HG03025 (cell line): ENCODE data around the gene MPPED1.
A peak's percentile ranks its signal among the peaks of the same experiment; 100 is the strongest.

Source experiments
- ATAC-seq: cut with Tn5 transposase; IDR thresholded peaks from one replicate; pipeline ENCODE4 v1.9.1; 2021; ENCODE audit warnings: mild to moderate bottlenecking, moderate library complexity; ENCODE audit not compliant: unreplicated experiment, low FRiP score

MPPED1 gene

GRCh38 chr22:43411869-43412807, at the start of gene MPPED1:
TSS of gene MPPED1 (plus strand) at chr22:43412014. CDS start at chr22:43424986, 12,972 bp downstream.
- ATAC-seq = no peak

GRCh38 chr22:43363315-43364168, 48.3 kb upstream of the MPPED1 start:
- no peak for ATAC-seq

GRCh38 chr22:43364169-43364435, 47.7 kb upstream of the MPPED1 start:
- ATAC-seq = no peak

- no peak for ATAC-seq
These were observed 45.9 kb upstream of the MPPED1 start for GRCh38 chr22:43365715-43366440.

- no peak for ATAC-seq
These were observed 41.8 kb upstream of the MPPED1 start for GRCh38 chr22:43370036-43370435.

- no peak for ATAC-seq
These were observed 35.8 kb upstream of the MPPED1 start for GRCh38 chr22:43375951-43376455.

GRCh38 chr22:43376765-43377547, 34.9 kb upstream of the MPPED1 start:
- ATAC-seq = no peak

- no peak for ATAC-seq
These were observed 34.3 kb upstream of the MPPED1 start for GRCh38 chr22:43377548-43377895.

GRCh38 chr22:43377896-43378704, 33.7 kb upstream of the MPPED1 start:
- peak; percentile 69 for ATAC-seq

GRCh38 chr22:43381693-43382092, 30.1 kb upstream of the MPPED1 start:
- ATAC-seq = no peak

- no peak for ATAC-seq
These were observed 27.0 kb upstream of the MPPED1 start for GRCh38 chr22:43384863-43385262.

- no peak for ATAC-seq
These were observed 25.8 kb upstream of the MPPED1 start for GRCh38 chr22:43385770-43386641.

- ATAC-seq = no peak
These were observed 24.0 kb upstream of the MPPED1 start for GRCh38 chr22:43387815-43388214.

- no peak for ATAC-seq
These were observed 23.4 kb upstream of the MPPED1 start for GRCh38 chr22:43388420-43388851.

- ATAC-seq = no peak
These were observed 22.5 kb upstream of the MPPED1 start for GRCh38 chr22:43389227-43389836.

- no peak for ATAC-seq
These were observed 21.6 kb upstream of the MPPED1 start for GRCh38 chr22:43390166-43390565.

- ATAC-seq = no peak
These were observed 20.9 kb upstream of the MPPED1 start for GRCh38 chr22:43390872-43391271.

GRCh38 chr22:43391306-43391705, 20.5 kb upstream of the MPPED1 start:
- no peak for ATAC-seq
